ENCODE measurements around the gene MYLK. TPM values are rescaled to one million over a fixed set of nuclear protein-coding genes. Genes with fewer than 3 reads are reported as not detected.

The MYLK gene
- total RNA-seq, 2 donors from 2014 or later: 4.7 to 6.6 TPM

DNA sequence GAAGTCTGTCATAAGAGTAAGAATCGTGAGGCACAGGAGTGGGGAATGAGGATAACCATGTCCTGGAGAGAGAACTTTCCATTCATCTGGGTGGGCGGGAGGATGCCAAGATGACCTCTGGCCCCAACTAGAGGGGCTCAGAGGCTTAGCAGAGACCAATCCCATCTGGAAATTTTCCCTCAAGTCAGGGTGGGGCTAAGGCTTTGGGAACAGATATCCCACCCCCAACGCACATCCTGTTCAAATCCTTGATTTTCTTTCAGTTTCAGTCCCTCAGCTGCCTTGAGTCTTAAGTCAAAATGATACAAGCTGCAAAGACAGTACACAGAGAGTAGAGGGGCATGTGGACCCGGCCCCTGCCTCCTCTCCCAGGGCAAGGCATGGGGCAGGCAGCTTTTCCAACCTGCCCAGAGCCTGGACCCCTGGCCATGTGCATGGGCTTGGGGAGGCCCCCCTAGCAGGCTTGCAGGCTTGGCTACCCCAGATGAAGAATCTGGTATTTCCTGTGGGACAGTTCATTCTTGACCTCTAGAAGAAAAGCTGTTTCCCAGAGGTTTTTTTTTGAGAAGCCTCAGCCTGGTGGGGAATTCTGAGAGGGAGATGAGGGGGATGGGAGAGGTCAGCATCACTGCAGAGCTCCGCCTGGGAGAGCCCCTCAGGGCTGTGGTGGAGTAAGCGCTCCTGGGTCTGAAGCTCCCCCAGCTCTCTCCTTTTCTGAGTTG, 189.6 kb downstream of the MYLK start:
- no peaks in the 10 kb centered on the region for H3K36me3 Mint-ChIP-seq (ENCODE audit: low read depth)
- no peak overlapping the region for H3K27ac Mint-ChIP-seq
- peaks cover 73% of the 10 kb centered on the region for H3K4me1 Mint-ChIP-seq
- TF ChIP-seq, protein P1, sequence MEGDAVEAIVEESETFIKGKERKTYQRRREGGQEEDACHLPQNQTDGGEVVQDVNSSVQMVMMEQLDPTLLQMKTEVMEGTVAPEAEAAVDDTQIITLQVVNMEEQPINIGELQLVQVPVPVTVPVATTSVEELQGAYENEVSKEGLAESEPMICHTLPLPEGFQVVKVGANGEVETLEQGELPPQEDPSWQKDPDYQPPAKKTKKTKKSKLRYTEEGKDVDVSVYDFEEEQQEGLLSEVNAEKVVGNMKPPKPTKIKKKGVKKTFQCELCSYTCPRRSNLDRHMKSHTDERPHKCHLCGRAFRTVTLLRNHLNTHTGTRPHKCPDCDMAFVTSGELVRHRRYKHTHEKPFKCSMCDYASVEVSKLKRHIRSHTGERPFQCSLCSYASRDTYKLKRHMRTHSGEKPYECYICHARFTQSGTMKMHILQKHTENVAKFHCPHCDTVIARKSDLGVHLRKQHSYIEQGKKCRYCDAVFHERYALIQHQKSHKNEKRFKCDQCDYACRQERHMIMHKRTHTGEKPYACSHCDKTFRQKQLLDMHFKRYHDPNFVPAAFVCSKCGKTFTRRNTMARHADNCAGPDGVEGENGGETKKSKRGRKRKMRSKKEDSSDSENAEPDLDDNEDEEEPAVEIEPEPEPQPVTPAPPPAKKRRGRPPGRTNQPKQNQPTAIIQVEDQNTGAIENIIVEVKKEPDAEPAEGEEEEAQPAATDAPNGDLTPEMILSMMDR (conservative IDR thresholded peaks at IDR 0.05): no peak
- H3K27me3 ChIP-seq (ENCODE audit: control insufficient read depth, insufficient read depth, low read length, poor library complexity, severe bottlenecking): no peaks in the 10 kb centered on the region
- H3K9ac ChIP-seq (ENCODE audit: extremely low read depth, low read length, poor library complexity, severe bottlenecking): no peak overlapping the region
- 90 to 91% methylated on average over 2 to 6 of the region's 6 CpGs for WGBS, 2 experiments (ENCODE audit: insufficient coverage in 1 of 2, insufficient read length in 1 of 2)
- no peak for DNase-seq
- H3K27ac ChIP-seq (ENCODE audit: low read depth, low read length): peak overlapping the region; percentile 58
- no peak overlapping the region for H3K4me3 ChIP-seq (ENCODE audit: low read length)
- H3K4me3 Mint-ChIP-seq: no peak overlapping the region
- H3K4me1 ChIP-seq (ENCODE audit: control insufficient read depth, insufficient read depth, low read length): peaks cover 44% of the 10 kb centered on the region
- H3K27me3 Mint-ChIP-seq (ENCODE audit: insufficient read depth): peaks cover 48% of the 10 kb centered on the region
- H3K9me3 Mint-ChIP-seq: no peaks in the 10 kb centered on the region
- no peaks in the 10 kb centered on the region for H3K36me3 ChIP-seq (ENCODE audit: control insufficient read depth, insufficient read depth, low read length)
- no peaks in the 10 kb centered on the region for H3K9me3 ChIP-seq (ENCODE audit: control insufficient read depth, low read length)

DNA sequence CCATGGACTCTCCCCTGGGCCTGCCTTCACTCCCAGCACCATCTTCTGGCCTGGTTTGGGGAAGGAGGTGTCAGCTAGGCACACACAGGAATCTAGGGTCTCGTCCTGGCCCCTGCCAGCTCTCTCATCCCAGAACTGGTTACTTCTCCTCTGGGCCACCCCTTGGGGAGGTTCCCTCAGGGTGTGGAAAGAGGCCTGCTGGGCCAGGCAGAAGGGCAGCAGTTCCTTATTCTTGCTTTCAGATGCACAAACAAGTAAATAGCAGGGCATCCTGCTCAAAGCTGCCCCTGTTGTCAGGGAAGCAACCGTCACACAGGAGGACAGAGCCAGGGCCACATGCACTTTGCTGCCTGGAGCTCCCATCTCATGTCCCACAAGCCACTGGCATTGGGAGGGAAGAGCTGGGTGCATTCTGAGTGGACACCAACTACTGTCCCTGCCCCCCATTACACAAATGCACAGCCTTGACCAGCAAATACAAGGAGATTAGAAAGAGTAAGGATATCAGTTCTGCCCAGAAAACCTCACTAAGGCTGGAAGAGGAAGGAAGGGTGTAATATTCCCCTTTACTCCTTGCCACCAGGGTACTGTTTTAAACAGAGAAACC, 190.4 kb downstream of the MYLK start:
- H3K27ac Mint-ChIP-seq: no peak overlapping the region
- no peaks in the 10 kb centered on the region for H3K36me3 Mint-ChIP-seq (ENCODE audit: low read depth)
- H3K4me3 Mint-ChIP-seq: no peak overlapping the region
- H3K27ac ChIP-seq (ENCODE audit: low read depth, low read length): no peak overlapping the region
- no peaks in the 10 kb centered on the region for H3K9me3 ChIP-seq (ENCODE audit: control insufficient read depth, low read length)
- no peaks in the 10 kb centered on the region for H3K9me3 Mint-ChIP-seq
- WGBS, 2 experiments (ENCODE audit: insufficient coverage in 1 of 2, insufficient read length in 1 of 2): 94 to 100% methylated on average over 1 to 2 of the region's 2 CpGs
- peaks cover 75% of the 10 kb centered on the region for H3K4me1 Mint-ChIP-seq
- DNase-seq: no peak
- H3K4me3 ChIP-seq (ENCODE audit: low read length): no peak overlapping the region
- peaks cover 5% of the 10 kb centered on the region for H3K27me3 ChIP-seq (ENCODE audit: control insufficient read depth, insufficient read depth, low read length, poor library complexity, severe bottlenecking)
- H3K9ac ChIP-seq (ENCODE audit: extremely low read depth, low read length, poor library complexity, severe bottlenecking): no peak overlapping the region
- peaks cover 44% of the 10 kb centered on the region for H3K4me1 ChIP-seq (ENCODE audit: control insufficient read depth, insufficient read depth, low read length)
- no peaks in the 10 kb centered on the region for H3K36me3 ChIP-seq (ENCODE audit: control insufficient read depth, insufficient read depth, low read length)
- TF ChIP-seq, protein P1 (conservative IDR thresholded peaks at IDR 0.05): no peak
- peaks cover 49% of the 10 kb centered on the region for H3K27me3 Mint-ChIP-seq (ENCODE audit: insufficient read depth)

DNA sequence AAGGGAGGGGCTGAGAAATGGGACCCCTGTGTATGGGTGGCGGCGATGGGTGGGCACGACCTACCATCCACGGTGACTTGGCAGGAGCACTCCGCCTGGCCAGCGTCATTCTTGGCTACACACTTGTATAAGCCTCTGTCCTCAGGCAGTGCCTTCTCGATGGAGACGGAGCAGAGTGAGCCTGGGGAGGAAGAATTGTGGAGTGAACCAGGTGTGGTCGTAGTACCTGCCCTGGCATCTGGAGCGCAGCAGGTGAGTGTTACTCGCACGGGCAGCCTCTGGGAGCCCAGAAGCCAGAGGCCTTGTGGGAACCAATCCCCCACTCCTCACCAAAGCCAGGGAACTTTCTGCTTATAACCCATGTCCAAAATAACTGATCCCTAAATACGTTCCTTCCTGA, 191.5 kb downstream of the MYLK start:
- Histone ChIP-seq H3K9me3 (ENCODE audit: control insufficient read depth, low read length) (no peaks in the 10 kb centered on the region), H3K27ac (ENCODE audit: low read depth, low read length) (no peak overlapping the region), H3K36me3 (ENCODE audit: control insufficient read depth, insufficient read depth, low read length) (no peaks in the 10 kb centered on the region), H3K9ac (ENCODE audit: extremely low read depth, low read length, poor library complexity, severe bottlenecking) (no peak overlapping the region), H3K27me3 (ENCODE audit: control insufficient read depth, insufficient read depth, low read length, poor library complexity, severe bottlenecking) (peaks cover 13% of the 10 kb centered on the region), H3K4me1 (ENCODE audit: control insufficient read depth, insufficient read depth, low read length) (peaks cover 41% of the 10 kb centered on the region), H3K4me3 (ENCODE audit: low read length) (no peak overlapping the region)
- TF ChIP-seq, protein P1 (conservative IDR thresholded peaks at IDR 0.05): no peak
- 88% methylated on average over 13 of the region's 13 CpGs; no CpG with 5 or more reads in 1 of the 2 experiments for WGBS, 2 experiments (ENCODE audit: insufficient coverage in 1 of 2, insufficient read length in 1 of 2)
- peaks cover 53% of the 10 kb centered on the region for H3K27me3 Mint-ChIP-seq (ENCODE audit: insufficient read depth)
- peaks cover 75% of the 10 kb centered on the region for H3K4me1 Mint-ChIP-seq
- DNase-seq: no peak
- no peaks in the 10 kb centered on the region for H3K36me3 Mint-ChIP-seq (ENCODE audit: low read depth)
- no peaks in the 10 kb centered on the region for H3K9me3 Mint-ChIP-seq
- no peak overlapping the region for H3K27ac Mint-ChIP-seq
- H3K4me3 Mint-ChIP-seq: no peak overlapping the region

Measured in endodermal cell (in vitro differentiated cells).